GM19043 (cell line): ENCODE results near the gene GREB1.
"Not testable (repeated sequence)": the region's sequence is repeated elsewhere in the genome, so short reads cannot be mapped to it uniquely, and the experiment has no call there.

Experiments used
- ATAC-seq: cut with Tn5 transposase; IDR thresholded peaks from one replicate; pipeline ENCODE4 v1.9.1; 2021; ENCODE audit warnings: low read depth; ENCODE audit not compliant: unreplicated experiment

GREB1 gene

DNA sequence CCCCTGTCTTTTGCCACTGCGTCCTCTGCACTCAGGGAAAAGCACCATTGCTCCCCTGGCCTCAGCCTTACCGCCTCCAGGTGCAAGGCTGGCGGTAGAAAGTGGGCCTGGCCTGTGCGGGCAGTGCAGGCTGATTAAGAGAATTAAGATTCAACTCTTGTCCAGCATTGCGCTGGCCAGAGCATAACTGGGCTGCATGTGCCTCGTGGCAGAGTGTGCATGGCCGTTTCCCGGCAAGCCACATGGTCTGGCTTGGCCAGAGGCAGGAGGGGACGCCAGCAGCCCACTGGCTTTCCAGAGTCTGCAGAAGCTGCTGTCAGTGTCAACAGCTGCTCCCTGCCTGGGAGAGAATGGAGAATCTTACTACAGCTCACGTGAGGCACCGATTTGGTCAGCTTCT is 123.8 kb downstream of the GREB1 start:
- ATAC-seq: no peak

DNA sequence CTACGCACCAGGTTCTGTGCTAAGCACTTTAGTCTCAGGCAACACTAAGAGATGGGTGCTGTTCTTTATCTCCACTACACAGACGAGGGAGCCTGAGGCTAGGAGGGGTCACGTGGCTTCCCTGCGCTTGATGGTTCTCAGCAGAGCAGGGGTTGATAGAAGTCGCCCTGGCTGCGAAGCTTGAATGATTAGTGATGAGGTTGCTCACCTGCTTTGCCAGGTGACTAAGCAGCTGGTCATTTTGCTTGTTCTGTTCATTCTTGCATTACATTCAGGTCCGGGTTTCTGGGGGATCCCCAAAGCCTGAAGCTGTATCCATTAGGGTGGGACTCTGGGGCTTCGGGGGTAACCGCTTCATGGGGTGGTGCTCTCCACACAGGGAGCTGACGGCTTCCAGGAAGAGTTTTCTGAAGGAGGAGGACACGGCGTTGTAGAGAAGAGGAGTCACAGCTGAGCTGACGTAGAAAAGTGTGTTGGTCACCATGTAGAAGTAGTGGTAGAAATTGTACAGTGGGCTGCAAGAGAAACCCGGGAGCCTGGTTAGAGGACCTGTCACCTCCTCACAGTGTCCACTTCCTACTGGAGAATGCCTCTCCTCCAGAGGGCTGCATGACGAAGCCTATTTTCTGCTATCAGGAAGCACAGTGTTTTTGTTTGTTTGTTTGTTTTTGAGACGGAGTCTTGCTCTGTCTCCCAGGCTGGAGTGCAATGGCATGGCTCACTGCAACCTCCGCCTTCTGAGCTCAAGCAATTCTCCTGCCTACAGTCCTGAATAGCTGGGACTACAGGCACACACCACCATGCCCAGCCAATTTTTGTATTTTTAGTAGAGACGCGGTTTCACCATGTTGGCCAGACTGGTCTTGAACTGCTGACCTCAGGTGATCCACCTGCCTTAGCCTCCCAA is 124.6 kb downstream of the GREB1 start:
- ATAC-seq: no peak

GRCh38 chr2:11659115-11659475 is 125.2 kb downstream of the GREB1 start:
- ATAC-seq: no peak

GRCh38 chr2:11659851-11660250 is 126.0 kb downstream of the GREB1 start:
- ATAC-seq: no peak

DNA sequence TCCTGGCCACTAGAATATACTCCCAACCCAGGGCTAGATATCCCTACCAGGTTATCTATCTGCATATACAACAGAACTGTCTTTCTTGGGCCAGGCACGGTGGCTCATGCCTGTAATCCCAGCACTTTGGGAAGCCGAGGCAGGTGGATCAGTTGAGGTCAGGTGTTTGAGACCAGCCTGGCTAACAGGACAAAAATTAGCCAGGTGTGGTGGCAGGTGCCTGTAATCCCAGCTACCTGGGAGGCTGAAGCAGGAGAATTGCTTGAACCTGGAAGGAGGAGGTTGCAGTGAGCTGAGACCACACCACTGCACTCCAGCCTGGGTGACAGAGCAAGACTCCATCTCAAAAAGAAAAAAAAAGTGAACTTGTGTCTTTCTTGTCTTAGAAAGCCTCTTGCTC is 126.6 kb downstream of the GREB1 start:
- not testable (repeated sequence) for ATAC-seq

DNA sequence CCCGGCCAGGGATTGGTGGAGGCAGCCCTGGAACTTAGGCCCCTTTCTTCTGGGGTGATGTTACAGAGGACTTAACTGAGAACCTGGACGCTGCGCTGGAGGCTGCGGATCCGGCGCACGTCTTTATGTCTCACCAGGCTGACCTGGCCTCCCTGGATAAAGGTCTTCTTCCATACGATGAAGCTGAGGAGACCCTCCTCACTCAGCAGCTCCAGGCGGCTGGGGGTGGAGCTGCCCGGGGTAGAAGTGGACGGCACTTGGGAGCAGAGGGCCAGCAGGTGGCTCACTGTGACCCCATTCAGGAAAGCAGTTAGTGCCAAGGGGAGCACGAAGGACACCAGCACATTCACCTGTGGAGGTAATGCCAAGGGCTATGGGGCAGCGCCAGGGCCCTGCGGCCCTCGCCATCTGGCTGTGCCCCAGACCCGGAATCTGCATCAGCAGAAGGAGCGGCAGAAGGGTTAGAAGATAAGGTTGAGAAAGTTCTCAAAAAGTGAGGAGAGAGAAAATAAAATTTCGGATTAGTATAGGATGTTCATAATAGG is 128.1 kb downstream of the GREB1 start:
- ATAC-seq: no peak

DNA sequence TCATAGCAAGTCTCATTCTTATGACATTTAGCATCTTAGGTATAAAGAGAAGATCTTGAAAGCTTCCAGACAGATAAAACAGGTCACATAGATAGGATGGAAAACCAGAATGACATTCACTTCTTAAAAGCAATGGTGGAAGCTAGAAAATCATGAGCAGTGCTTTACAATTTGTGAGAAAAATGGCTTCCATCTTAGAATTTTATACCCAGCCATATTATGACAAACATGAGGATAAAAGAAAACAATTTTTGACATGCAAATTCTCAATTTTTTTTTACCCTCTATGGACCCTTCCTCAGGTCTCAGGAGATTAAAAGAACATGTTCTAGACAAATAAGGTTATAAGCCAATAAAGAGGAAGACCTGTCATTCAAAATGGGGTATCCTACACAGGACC is 129.0 kb downstream of the GREB1 start:
- ATAC-seq: no peak

GRCh38 chr2:11663427-11663826 is 129.6 kb downstream of the GREB1 start:
- no peak for ATAC-seq

- ATAC-seq: no peak
Observed at GRCh38 chr2:11665028-11665427, 131.2 kb downstream of the GREB1 start.

- no peak for ATAC-seq
Observed at GRCh38 chr2:11665510-11666362, 131.9 kb downstream of the GREB1 start.

DNA sequence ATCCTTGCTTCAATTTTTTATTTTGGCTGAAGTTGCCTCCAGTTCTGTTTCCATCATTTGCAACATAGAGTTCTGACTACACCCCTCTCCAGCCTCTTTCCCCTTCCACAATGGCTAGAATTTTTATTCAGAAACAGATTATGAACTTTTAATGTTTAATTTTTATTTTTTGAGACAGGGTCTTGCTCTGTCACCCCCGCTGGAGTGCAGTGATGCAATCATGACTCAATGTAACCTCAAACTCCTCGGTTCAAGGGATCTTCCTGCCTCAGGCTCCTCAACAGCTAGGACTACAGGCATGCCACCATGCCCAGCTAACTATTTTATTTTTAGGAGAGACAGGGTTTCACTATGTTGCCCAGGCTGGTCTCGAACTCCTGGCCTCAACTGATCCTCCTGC is 133.3 kb downstream of the GREB1 start:
- no peak for ATAC-seq

GRCh38 chr2:11667866-11668637 is 134.2 kb downstream of the GREB1 start:
- ATAC-seq: no peak

GRCh38 chr2:11669454-11670291 is 135.8 kb downstream of the GREB1 start, which contains the start of gene NTSR2:
TSS of gene NTSR2 (minus strand) at chr2:11670195. CDS start at chr2:11670129, 66 bp downstream.
- no peak for ATAC-seq

GRCh38 chr2:11672407-11672806 is 138.6 kb downstream of the GREB1 start:
- no peak for ATAC-seq

- ATAC-seq: no peak
Observed at GRCh38 chr2:11674983-11675382, 141.1 kb downstream of the GREB1 start.

GRCh38 chr2:11675423-11676112 is 141.7 kb downstream of the GREB1 start:
- no peak for ATAC-seq

- ATAC-seq: no peak
Observed at GRCh38 chr2:11676640-11677039, 142.8 kb downstream of the GREB1 start.

GRCh38 chr2:11677136-11678055 is 143.6 kb downstream of the GREB1 start:
- ATAC-seq: no peak
